ENCODE data around the gene DNAJC24. TPM values are rescaled to one million over a fixed set of nuclear protein-coding genes. Genes with fewer than 3 reads are reported as not detected.

Gene DNAJC24
- total RNA-seq, 1 experiment from 2014 or later = 50.4 TPM

DNA sequence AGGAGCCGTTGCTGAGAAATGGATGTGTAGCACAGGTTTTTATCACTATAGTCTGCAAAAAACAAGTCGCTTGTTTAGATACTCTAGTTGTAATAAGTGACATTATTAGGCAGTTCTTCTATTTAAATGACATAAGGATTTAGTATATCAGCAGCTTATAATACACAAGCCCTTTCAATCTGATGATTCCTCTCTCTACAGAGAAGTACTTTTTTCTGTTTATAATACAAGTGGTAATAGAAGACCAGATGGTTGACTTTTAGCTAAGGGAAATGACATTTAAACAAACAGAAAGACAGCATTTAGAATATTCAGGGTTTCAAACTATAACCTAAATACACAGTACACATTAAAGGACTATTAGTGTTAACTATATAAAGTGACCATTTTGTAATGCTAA lies 79.4 kb downstream of the DNAJC24 start:
- BruUV-seq (replicated peaks) = no TSS peak
- Histone ChIP-seq H3K4me1 (ENCODE audit: insufficient read depth, low read length, poor library complexity, severe bottlenecking) (no peaks in the 10 kb centered on the region), H3K27me3 (replicated peaks; ENCODE audit: insufficient read depth, low read depth, low read length, poor library complexity) (no peaks in the 10 kb centered on the region), H3K4me3 (ENCODE audit: low read depth, low read length, poor library complexity, severe bottlenecking) (no peak overlapping the region), H3K9me3 (ENCODE audit: low read depth, low read length, poor library complexity, severe bottlenecking) (no peaks in the 10 kb centered on the region), H3K36me3 (ENCODE audit: insufficient read depth, low read length, poor library complexity, severe bottlenecking) (no peaks in the 10 kb centered on the region), H3K27ac (ENCODE audit: low read depth, low read length, poor library complexity, severe bottlenecking) (no peak overlapping the region)
- intact Hi-C loops (cut with micrococcal nuclease; ENCODE audit: unreplicated experiment) = no loop called here
- CTCF ChIA-PET = no interaction called here
- no peak for TF ChIP-seq CTCF (conservative IDR thresholded peaks at IDR 0.05; ENCODE audit: low read depth, low read length)
- TF ChIP-seq EZH2 (IDR thresholded peaks at IDR 0.05; ENCODE audit: borderline replicate concordance, low read depth, low read length, poor library complexity, severe bottlenecking) = no peak
- DNase-seq (ENCODE audit: low spot score) = no peak
- POLR2A ChIA-PET (ENCODE audit: low non-redundant PET) = interaction anchor here (0.6 kb wide), 1 partner anchor 74 kb away, joined by 7 read pairs; no protein-coding TSS in a partner anchor

DNA sequence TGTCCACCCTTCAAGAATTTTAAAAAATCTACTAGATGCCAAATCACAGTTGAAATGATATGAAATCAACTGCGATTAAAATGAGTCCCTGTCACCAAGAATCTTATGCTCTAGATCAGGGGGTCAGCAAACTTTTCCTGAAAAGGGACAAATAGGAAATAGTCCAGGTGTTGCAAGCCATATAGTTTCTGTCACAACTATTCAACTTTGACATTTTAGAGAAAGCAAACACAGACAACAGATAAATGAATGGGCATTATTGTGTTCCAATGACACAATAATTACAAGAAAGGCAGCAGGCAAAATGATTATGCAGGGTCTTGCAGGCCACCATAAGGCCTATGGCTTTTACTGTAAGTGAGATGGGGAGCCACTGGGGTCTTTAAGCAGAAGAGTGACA lies 81.2 kb downstream of the DNAJC24 start:
- no peak for DNase-seq (ENCODE audit: low spot score)
- POLR2A ChIA-PET (ENCODE audit: low non-redundant PET) = no interaction called here
- TF ChIP-seq CTCF (conservative IDR thresholded peaks at IDR 0.05; ENCODE audit: low read depth, low read length) (no peak), EZH2 (IDR thresholded peaks at IDR 0.05; ENCODE audit: borderline replicate concordance, low read depth, low read length, poor library complexity, severe bottlenecking) (no peak)
- Histone ChIP-seq H3K4me3 (ENCODE audit: low read depth, low read length, poor library complexity, severe bottlenecking) (no peak overlapping the region), H3K9me3 (ENCODE audit: low read depth, low read length, poor library complexity, severe bottlenecking) (no peaks in the 10 kb centered on the region), H3K4me1 (ENCODE audit: insufficient read depth, low read length, poor library complexity, severe bottlenecking) (no peaks in the 10 kb centered on the region), H3K27me3 (replicated peaks; ENCODE audit: insufficient read depth, low read depth, low read length, poor library complexity) (no peaks in the 10 kb centered on the region), H3K27ac (ENCODE audit: low read depth, low read length, poor library complexity, severe bottlenecking) (no peak overlapping the region), H3K36me3 (ENCODE audit: insufficient read depth, low read length, poor library complexity, severe bottlenecking) (no peaks in the 10 kb centered on the region)
- intact Hi-C loops (cut with micrococcal nuclease; ENCODE audit: unreplicated experiment) = no loop called here
- BruUV-seq (replicated peaks) = no TSS peak
- CTCF ChIA-PET = no interaction called here

- Histone ChIP-seq H3K4me3 (ENCODE audit: low read depth, low read length, poor library complexity, severe bottlenecking) (no peak overlapping the region), H3K9me3 (ENCODE audit: low read depth, low read length, poor library complexity, severe bottlenecking) (no peaks in the 10 kb centered on the region), H3K4me1 (ENCODE audit: insufficient read depth, low read length, poor library complexity, severe bottlenecking) (no peaks in the 10 kb centered on the region), H3K27me3 (replicated peaks; ENCODE audit: insufficient read depth, low read depth, low read length, poor library complexity) (no peaks in the 10 kb centered on the region), H3K36me3 (ENCODE audit: insufficient read depth, low read length, poor library complexity, severe bottlenecking) (peaks cover under 1% of the 10 kb centered on the region), H3K27ac (ENCODE audit: low read depth, low read length, poor library complexity, severe bottlenecking) (no peak overlapping the region)
- DNase-seq (ENCODE audit: low spot score) = no peak
- no TSS peak for BruUV-seq (replicated peaks)
- CTCF ChIA-PET = no interaction called here
- intact Hi-C loops (cut with micrococcal nuclease; ENCODE audit: unreplicated experiment) = no loop called here
- POLR2A ChIA-PET (ENCODE audit: low non-redundant PET) = interaction anchor here (0.6 kb wide), 1 partner anchor 33 kb away, joined by 3 read pairs; no protein-coding TSS in a partner anchor
- TF ChIP-seq EZH2 (IDR thresholded peaks at IDR 0.05; ENCODE audit: borderline replicate concordance, low read depth, low read length, poor library complexity, severe bottlenecking) (no peak), CTCF (conservative IDR thresholded peaks at IDR 0.05; ENCODE audit: low read depth, low read length) (no peak)
Measured at GRCh38 chr11:31455177-31455576, 85.5 kb downstream of the DNAJC24 start.
